Mesothelial cell of epicardium (in vitro differentiated cells): Measurements from ENCODE around the gene TMEM200B. TPM values are rescaled to one million over a fixed set of nuclear protein-coding genes. Genes with fewer than 3 reads are reported as not detected.
A peak's percentile ranks its signal among the peaks of the same experiment; 100 is the strongest.

ENCODE experiments used
- DNase-seq, 2 experiments: peaks; one replicate each; pipeline ENCODE4 v3.0.0; 2021; ENCODE audit warnings: low spot score in 2 of 2; ENCODE audit not compliant: unreplicated experiment in 2 of 2
- H3K27ac Mint-ChIP-seq: 2 replicates; pipeline ENCODE4 v1.8.0; 2021; ENCODE audit warnings: mixed read lengths
- H3K27me3 Mint-ChIP-seq: 2 replicates; pipeline ENCODE4 v1.8.0; 2021; ENCODE audit warnings: low read depth, mixed read lengths
- H3K36me3 Mint-ChIP-seq: 2 replicates; pipeline ENCODE4 v1.8.0; 2021; ENCODE audit warnings: mixed read lengths
- H3K4me1 Mint-ChIP-seq: 2 replicates; pipeline ENCODE4 v1.8.0; 2021; ENCODE audit warnings: mixed read lengths
- H3K4me3 Mint-ChIP-seq: 2 replicates; pipeline ENCODE4 v1.8.0; 2021; ENCODE audit warnings: mild to moderate bottlenecking, moderate library complexity, mixed read lengths
- H3K9me3 Mint-ChIP-seq: 2 replicates; pipeline ENCODE4 v1.8.0; 2021; ENCODE audit warnings: mixed read lengths
- total RNA-seq: library from RNA; stranded (reverse); gene quantifications from 3 replicates; pipeline ENCODE4 v1.2.1, GENCODE V29; 2021
- TF ChIP-seq, protein P1 (sequence below): fragments of 200-600 bp; sonication (generic); IDR thresholded peaks from one replicate; pipeline ENCODE4 v1.5.0; 2021; ENCODE audit warnings: antibody characterized with exemption; ENCODE audit not compliant: unreplicated experiment

TMEM200B gene
- total RNA-seq, 1 donor from 2014 or later, result 29.1 TPM

DNA sequence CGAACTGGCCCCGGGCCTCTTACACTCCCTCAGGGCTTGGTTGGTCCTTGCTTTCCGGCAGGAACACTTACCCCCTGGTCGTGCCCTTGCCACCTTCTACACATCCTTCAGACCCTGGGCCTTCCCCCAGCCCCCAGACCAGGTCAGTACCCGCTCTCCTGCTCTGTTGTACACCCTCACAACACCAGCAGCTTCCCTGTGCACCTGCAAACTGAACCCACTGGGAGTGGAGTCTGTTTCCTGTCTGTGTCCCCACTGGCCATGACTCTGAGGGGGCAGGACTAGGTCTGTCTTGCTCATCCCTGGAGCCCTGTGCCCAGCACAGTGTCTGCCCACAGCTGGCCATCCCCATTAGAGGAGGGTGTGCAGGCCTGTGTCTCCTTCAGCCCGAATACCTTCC, 2.1 kb upstream of the TMEM200B start:
- H3K27ac Mint-ChIP-seq, result peak overlapping the region; percentile 96
- H3K27me3 Mint-ChIP-seq, result no peaks in the 10 kb centered on the region
- H3K4me3 Mint-ChIP-seq, result peak overlapping the region; percentile 66
- H3K36me3 Mint-ChIP-seq, result no peaks in the 10 kb centered on the region
- no peaks in the 10 kb centered on the region for H3K9me3 Mint-ChIP-seq
- peaks cover 12% of the 10 kb centered on the region for H3K4me1 Mint-ChIP-seq
- DNase-seq, result no peak
- TF ChIP-seq, protein P1, sequence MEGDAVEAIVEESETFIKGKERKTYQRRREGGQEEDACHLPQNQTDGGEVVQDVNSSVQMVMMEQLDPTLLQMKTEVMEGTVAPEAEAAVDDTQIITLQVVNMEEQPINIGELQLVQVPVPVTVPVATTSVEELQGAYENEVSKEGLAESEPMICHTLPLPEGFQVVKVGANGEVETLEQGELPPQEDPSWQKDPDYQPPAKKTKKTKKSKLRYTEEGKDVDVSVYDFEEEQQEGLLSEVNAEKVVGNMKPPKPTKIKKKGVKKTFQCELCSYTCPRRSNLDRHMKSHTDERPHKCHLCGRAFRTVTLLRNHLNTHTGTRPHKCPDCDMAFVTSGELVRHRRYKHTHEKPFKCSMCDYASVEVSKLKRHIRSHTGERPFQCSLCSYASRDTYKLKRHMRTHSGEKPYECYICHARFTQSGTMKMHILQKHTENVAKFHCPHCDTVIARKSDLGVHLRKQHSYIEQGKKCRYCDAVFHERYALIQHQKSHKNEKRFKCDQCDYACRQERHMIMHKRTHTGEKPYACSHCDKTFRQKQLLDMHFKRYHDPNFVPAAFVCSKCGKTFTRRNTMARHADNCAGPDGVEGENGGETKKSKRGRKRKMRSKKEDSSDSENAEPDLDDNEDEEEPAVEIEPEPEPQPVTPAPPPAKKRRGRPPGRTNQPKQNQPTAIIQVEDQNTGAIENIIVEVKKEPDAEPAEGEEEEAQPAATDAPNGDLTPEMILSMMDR, result no peak

DNA sequence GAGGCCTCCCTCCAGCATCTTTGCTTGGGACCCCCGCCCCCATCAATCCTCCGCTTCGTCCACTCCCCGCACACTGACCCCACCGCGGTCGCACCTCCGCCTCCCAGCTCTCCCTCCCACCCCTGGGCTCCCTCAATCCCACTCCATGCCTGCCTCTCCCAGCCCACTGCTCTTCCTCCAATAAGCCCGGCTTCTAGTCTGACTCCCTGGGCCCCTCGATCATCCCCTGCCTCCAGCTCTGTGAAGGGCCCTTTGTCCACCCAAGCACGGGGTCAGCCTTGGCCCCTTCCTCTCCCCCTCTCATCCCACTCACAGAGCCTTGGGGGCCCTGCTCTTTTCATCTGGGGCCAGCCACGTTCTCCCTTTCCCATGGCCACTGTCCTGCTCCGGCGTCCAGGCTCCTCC, 1.5 kb upstream of the TMEM200B start:
- no peak for DNase-seq
- TF ChIP-seq, protein P1, result no peak
- no peaks in the 10 kb centered on the region for H3K27me3 Mint-ChIP-seq
- H3K27ac Mint-ChIP-seq, result peak overlapping the region; percentile 96
- no peaks in the 10 kb centered on the region for H3K36me3 Mint-ChIP-seq
- H3K9me3 Mint-ChIP-seq, result no peaks in the 10 kb centered on the region
- peak overlapping the region; percentile 66 for H3K4me3 Mint-ChIP-seq
- peaks cover 12% of the 10 kb centered on the region for H3K4me1 Mint-ChIP-seq

DNA sequence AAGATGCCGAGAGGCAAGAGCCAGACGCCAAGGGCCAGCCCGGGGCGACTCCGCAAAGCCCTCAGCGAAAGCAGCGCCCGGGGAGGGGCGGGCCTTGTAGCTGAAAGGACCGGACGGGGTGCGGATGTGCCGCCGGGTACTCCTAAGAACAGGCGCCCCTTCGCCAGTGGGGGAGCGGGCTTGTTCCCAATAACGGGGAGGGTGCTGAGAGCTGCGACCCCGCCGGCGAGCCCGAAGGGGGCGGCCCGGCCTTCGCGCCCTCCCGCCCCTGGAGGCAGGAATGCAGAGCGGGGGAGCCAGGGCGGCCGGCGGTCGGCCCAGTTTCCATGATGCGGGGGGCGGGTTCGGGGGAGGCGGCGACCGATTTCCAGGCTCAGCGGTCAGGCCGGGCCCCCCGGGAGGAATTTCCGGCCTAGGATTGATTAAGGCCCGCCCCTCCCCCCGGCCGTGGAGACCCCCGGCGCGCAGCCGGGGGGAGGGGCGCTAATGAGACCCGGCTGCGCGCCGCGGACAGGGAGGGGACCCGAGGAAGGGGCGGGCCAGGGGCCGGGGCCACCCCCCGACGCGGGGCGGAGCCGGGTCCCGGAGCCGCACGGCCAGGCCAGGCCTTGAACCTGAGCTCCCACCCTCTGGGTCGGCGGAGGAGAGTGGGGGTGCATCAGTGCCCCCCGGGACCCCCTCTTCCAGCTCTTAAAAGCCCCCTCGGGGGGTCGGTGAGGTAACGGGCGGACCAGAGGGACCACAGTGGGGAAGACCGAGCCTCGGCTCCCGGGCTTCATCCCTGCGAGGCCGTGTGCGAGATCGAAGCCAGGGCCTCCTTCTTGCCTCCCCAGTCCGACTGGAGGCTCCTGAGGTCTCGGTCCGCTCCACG, 898 bp upstream of the TMEM200B start:
- peak; percentile 86 to 92 for DNase-seq
- Mint-ChIP-seq H3K9me3 (no peaks in the 10 kb centered on the region), H3K27ac (peak overlapping the region; percentile 96), H3K36me3 (no peaks in the 10 kb centered on the region), H3K4me1 (peaks cover 15% of the 10 kb centered on the region), H3K4me3 (peak overlapping the region; percentile 72), H3K27me3 (no peaks in the 10 kb centered on the region)
- TF ChIP-seq, protein P1, result peak; percentile 90

DNA sequence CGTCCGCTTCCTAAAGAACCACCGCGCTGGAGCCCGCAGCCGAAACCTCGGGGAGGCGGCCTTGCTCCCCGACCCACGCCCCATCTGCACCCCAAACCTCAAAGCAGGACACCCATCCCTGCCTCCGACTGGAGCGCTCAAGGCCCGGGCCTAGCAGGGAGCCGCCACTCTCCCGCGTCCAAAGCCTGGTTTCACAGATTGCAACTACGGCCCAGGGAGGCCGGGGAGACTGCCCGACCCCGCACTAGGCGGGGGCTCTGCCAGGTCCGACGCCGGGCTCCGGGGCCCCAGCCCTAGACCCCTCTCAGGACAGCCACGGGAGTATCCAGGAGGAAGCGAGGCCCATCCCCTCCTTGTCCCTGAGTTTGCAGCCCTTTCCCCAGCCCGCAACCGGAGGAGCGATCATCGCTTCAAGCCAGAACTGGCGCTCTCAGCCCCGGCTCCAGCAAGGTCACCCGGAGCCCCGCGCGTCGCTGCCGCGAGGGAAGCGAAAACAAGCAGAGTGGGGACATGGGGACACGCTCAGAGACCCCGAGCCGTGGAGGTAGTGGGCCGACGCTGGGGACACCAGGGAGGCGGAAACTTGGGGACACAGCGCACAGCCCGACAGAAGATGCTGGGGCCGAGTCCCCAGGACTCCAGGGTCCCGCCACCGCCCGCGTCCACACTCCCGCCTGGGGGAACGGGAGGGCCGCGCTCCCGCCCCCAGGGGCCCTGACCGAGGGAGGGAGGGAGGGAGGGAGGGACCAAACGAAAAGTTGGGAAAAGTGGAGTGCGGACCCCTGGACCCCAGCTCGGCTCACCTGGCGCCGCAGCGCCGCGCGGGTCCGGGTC, 433 bp downstream of the TMEM200B start:
- Mint-ChIP-seq H3K4me1 (peaks cover 17% of the 10 kb centered on the region), H3K27me3 (no peaks in the 10 kb centered on the region), H3K27ac (peak overlapping the region; percentile 88), H3K9me3 (no peaks in the 10 kb centered on the region), H3K4me3 (peak overlapping the region; percentile 81), H3K36me3 (peaks cover 2% of the 10 kb centered on the region)
- DNase-seq, result peak; percentile 21 to 65
- TF ChIP-seq, protein P1, result no peak

DNA sequence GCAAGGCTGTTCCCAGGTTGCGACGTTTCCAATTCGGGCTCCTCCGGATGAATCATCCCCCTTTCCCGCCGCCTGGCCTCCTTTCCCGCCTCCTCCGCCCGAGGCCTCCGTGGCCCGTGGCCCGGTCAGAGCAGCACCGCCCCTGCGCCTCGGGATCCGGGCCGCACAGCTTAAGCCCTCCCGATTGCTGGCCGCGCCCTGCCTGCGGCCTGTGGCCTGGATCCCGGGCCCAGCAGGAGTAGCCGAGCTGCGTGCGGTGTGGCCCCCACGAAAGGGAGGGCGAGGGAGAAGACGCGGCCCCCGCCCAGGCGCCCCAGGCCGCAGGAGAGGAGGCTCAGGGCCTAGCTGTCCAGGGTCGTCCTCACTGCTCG, 1.0 kb downstream of the TMEM200B start:
- peaks cover 2% of the 10 kb centered on the region for H3K36me3 Mint-ChIP-seq

More for the DNA sequence above, 1.0 kb downstream of the TMEM200B start:
- Mint-ChIP-seq H3K9me3 (no peaks in the 10 kb centered on the region), H3K27me3 (no peaks in the 10 kb centered on the region), H3K4me1 (peaks cover 17% of the 10 kb centered on the region), H3K4me3 (peak overlapping the region; percentile 81), H3K27ac (peak overlapping the region; percentile 88)
- TF ChIP-seq, protein P1, result no peak
- DNase-seq, result peak; percentile 30 to 59
